ENCODE data around the gene RPS6KA5. TPM values are rescaled to one million over a fixed set of nuclear protein-coding genes. Genes with fewer than 3 reads are reported as not detected.

The RPS6KA5 gene
- total and polyA plus RNA-seq, 9 of the 15 experiments (the other 6 are each of a cell fraction or from before 2014, with no cell fraction given) = 0.88 to 7.7 (median 4.7) TPM

DNA sequence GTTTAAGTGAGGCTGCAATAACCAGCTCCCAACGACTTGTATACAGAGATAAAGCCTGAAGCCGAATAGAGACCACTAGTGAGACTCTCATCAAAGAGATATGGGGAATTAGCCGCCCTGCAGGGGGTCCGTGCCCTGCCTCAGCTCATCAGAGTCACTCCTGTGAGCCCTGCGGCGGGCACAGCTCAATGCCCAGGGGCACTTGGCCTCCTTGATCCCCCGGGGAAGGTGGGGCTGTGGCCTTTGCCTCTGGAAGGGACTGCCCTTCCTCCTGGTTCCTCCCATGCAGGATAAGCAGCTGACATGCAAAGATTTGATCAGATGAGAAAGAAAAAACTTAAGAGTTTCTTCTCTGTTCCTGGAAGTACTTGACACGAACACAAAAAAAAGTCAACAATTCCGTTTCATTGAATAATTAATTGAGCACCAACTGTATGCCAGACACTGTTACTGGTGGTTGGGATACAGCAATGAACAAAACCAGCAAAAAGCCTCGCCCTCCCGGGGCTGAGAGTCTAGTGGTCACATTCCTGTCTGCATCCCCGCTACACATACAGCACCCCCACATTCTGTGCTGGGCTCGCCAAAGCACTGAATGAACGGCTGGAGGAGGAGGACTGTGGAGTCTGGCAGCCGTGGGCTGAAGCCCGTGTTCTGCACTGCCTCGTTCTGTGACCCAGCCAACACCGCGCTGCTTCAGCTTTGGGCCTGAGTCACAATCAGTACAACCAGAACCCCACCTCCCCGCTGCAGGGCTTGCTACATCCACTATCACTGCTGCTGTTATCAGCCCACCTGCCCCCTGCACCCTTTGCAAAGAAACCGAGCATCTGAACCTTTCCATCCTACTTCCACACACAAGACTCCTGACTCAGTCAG, 254.5 kb downstream of the RPS6KA5 start (continued):
- TF ChIP-seq, protein P1, sequence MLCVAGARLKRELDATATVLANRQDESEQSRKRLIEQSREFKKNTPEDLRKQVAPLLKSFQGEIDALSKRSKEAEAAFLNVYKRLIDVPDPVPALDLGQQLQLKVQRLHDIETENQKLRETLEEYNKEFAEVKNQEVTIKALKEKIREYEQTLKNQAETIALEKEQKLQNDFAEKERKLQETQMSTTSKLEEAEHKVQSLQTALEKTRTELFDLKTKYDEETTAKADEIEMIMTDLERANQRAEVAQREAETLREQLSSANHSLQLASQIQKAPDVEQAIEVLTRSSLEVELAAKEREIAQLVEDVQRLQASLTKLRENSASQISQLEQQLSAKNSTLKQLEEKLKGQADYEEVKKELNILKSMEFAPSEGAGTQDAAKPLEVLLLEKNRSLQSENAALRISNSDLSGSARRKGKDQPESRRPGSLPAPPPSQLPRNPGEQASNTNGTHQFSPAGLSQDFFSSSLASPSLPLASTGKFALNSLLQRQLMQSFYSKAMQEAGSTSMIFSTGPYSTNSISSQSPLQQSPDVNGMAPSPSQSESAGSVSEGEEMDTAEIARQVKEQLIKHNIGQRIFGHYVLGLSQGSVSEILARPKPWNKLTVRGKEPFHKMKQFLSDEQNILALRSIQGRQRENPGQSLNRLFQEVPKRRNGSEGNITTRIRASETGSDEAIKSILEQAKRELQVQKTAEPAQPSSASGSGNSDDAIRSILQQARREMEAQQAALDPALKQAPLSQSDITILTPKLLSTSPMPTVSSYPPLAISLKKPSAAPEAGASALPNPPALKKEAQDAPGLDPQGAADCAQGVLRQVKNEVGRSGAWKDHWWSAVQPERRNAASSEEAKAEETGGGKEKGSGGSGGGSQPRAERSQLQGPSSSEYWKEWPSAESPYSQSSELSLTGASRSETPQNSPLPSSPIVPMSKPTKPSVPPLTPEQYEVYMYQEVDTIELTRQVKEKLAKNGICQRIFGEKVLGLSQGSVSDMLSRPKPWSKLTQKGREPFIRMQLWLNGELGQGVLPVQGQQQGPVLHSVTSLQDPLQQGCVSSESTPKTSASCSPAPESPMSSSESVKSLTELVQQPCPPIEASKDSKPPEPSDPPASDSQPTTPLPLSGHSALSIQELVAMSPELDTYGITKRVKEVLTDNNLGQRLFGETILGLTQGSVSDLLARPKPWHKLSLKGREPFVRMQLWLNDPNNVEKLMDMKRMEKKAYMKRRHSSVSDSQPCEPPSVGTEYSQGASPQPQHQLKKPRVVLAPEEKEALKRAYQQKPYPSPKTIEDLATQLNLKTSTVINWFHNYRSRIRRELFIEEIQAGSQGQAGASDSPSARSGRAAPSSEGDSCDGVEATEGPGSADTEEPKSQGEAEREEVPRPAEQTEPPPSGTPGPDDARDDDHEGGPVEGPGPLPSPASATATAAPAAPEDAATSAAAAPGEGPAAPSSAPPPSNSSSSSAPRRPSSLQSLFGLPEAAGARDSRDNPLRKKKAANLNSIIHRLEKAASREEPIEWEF (CRISPR knock-in tag; IDR thresholded peaks at IDR 0.05) = no peak
- TF ChIP-seq ZNF212 (CRISPR knock-in tag; IDR thresholded peaks at IDR 0.05) (no peak), CHD1 (IDR thresholded peaks at IDR 0.05; ENCODE audit: low read length) (no peak), DPF2 (IDR thresholded peaks at IDR 0.05) (peak; percentile 79; the same call in 1 of the 2 replicates), ZFP36 (IDR thresholded peaks at IDR 0.05; ENCODE audit: low read depth, low read length, partially characterized antibody) (no peak), HDAC1 (IDR thresholded peaks at IDR 0.05) (0 out of 4 replicates have a peak, but pooled peaks of 1 of the 2 experiments have one; percentile 48), L3MBTL2 (IDR thresholded peaks at IDR 0.05) (no peak), GTF2E2 (tag; IDR thresholded peaks at IDR 0.05) (no peak), CC2D1A (IDR thresholded peaks at IDR 0.05) (no peak), CBFA2T2 (conservative IDR thresholded peaks at IDR 0.05) (peak; percentile 77), KLF1 (tag; IDR thresholded peaks at IDR 0.05) (no peak), RNF2 (IDR thresholded peaks at IDR 0.05) (no peak)
- TF ChIP-seq, protein P2, sequence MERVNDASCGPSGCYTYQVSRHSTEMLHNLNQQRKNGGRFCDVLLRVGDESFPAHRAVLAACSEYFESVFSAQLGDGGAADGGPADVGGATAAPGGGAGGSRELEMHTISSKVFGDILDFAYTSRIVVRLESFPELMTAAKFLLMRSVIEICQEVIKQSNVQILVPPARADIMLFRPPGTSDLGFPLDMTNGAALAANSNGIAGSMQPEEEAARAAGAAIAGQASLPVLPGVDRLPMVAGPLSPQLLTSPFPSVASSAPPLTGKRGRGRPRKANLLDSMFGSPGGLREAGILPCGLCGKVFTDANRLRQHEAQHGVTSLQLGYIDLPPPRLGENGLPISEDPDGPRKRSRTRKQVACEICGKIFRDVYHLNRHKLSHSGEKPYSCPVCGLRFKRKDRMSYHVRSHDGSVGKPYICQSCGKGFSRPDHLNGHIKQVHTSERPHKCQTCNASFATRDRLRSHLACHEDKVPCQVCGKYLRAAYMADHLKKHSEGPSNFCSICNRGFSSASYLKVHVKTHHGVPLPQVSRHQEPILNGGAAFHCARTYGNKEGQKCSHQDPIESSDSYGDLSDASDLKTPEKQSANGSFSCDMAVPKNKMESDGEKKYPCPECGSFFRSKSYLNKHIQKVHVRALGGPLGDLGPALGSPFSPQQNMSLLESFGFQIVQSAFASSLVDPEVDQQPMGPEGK (CRISPR knock-in tag; IDR thresholded peaks at IDR 0.05; ENCODE audit: borderline replicate concordance) = no peak
- TF ChIP-seq, protein P3, sequence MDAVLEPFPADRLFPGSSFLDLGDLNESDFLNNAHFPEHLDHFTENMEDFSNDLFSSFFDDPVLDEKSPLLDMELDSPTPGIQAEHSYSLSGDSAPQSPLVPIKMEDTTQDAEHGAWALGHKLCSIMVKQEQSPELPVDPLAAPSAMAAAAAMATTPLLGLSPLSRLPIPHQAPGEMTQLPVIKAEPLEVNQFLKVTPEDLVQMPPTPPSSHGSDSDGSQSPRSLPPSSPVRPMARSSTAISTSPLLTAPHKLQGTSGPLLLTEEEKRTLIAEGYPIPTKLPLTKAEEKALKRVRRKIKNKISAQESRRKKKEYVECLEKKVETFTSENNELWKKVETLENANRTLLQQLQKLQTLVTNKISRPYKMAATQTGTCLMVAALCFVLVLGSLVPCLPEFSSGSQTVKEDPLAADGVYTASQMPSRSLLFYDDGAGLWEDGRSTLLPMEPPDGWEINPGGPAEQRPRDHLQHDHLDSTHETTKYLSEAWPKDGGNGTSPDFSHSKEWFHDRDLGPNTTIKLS (IDR thresholded peaks at IDR 0.05; ENCODE audit: borderline replicate concordance, low read depth) = no peak
- TF ChIP-seq, protein P4, sequence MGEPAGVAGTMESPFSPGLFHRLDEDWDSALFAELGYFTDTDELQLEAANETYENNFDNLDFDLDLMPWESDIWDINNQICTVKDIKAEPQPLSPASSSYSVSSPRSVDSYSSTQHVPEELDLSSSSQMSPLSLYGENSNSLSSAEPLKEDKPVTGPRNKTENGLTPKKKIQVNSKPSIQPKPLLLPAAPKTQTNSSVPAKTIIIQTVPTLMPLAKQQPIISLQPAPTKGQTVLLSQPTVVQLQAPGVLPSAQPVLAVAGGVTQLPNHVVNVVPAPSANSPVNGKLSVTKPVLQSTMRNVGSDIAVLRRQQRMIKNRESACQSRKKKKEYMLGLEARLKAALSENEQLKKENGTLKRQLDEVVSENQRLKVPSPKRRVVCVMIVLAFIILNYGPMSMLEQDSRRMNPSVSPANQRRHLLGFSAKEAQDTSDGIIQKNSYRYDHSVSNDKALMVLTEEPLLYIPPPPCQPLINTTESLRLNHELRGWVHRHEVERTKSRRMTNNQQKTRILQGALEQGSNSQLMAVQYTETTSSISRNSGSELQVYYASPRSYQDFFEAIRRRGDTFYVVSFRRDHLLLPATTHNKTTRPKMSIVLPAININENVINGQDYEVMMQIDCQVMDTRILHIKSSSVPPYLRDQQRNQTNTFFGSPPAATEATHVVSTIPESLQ (CRISPR knock-in tag; IDR thresholded peaks at IDR 0.05) = no peak
